GM19035 (cell line): ENCODE measurements around the gene RNASEL.
A peak's percentile ranks its signal among the peaks of the same experiment; 100 is the strongest.

Experiments
- ATAC-seq: cut with Tn5 transposase; IDR thresholded peaks from one replicate; pipeline ENCODE4 v1.9.1; 2021; ENCODE audit not compliant: unreplicated experiment

RNASEL gene

GRCh38 chr1:182620924-182621585 is 32.0 kb upstream of the RNASEL start:
- no peak for ATAC-seq

GRCh38 chr1:182617734-182618351 is 28.8 kb upstream of the RNASEL start:
- ATAC-seq = no peak

GRCh38 chr1:182617014-182617429 is 28.0 kb upstream of the RNASEL start:
- ATAC-seq = no peak

GRCh38 chr1:182616130-182617013 is 27.3 kb upstream of the RNASEL start:
- ATAC-seq = peak; percentile 72

GRCh38 chr1:182615468-182616129 is 26.5 kb upstream of the RNASEL start:
- peak; percentile 23 for ATAC-seq

- peak; percentile 52 for ATAC-seq
Measured at GRCh38 chr1:182614796-182615454, 25.9 kb upstream of the RNASEL start.

- no peak for ATAC-seq
Measured at GRCh38 chr1:182611787-182612186, 22.7 kb upstream of the RNASEL start.

GRCh38 chr1:182611326-182611725 is 22.3 kb upstream of the RNASEL start:
- ATAC-seq = no peak

GRCh38 chr1:182610606-182611194 is 21.6 kb upstream of the RNASEL start:
- no peak for ATAC-seq

GRCh38 chr1:182608845-182609610 is 20.0 kb upstream of the RNASEL start:
- no peak for ATAC-seq

GRCh38 chr1:182608236-182608635 is 19.2 kb upstream of the RNASEL start:
- ATAC-seq = no peak

- ATAC-seq = no peak
Measured at GRCh38 chr1:182607566-182607965, 18.5 kb upstream of the RNASEL start.

GRCh38 chr1:182604175-182605164 is 15.4 kb upstream of the RNASEL start, which contains the start of gene RGS16:
RGS16 (minus strand) TSS chr1:182604389; CDS start chr1:182604259, 130 bp downstream.
- peak; percentile 92 for ATAC-seq

GRCh38 chr1:182603646-182604174 is 14.7 kb upstream of the RNASEL start:
- peak; percentile 16 for ATAC-seq

- ATAC-seq = no peak
Measured at GRCh38 chr1:182602935-182603645, 14.0 kb upstream of the RNASEL start.

- ATAC-seq = no peak
Measured at GRCh38 chr1:182601913-182602312, 12.9 kb upstream of the RNASEL start.

- no peak for ATAC-seq
Measured at GRCh38 chr1:182601416-182601786, 12.3 kb upstream of the RNASEL start.
